ENCODE data around the gene PPP1R16B. TPM values are rescaled to one million over a fixed set of nuclear protein-coding genes. Genes with fewer than 3 reads are reported as not detected.

Gene PPP1R16B
- total RNA-seq, 1 experiment from 2014 or later = not detected

- DNase-seq (ENCODE audit: low spot score) = no peak
These were observed 159.8 kb downstream of the PPP1R16B start for GRCh38 chr20:38965264-38965663.

GRCh38 chr20:38968090-38968489 lies 162.6 kb downstream of the PPP1R16B start:
- no peak for DNase-seq (ENCODE audit: low spot score)

DNA sequence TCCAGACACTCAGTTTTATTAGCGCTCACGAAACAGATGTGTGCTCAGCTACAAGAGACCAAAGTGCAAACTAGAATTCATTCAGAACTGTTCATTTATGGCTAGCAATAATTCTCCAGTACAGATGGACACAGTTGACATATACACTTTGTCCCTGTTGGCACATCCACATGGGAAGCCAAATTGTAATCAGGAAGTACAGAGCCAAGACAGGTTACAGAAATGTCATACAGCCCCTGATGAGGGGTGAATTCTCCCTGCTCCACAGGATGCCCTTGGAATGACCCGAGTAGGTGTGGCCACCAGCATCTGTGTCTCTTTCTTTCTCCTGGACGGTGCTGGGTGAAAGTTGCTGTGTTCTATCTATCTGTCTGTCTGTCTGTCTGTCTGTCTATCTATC lies 164.2 kb downstream of the PPP1R16B start:
- DNase-seq (ENCODE audit: low spot score) = no peak

GRCh38 chr20:38970302-38970701 lies 164.8 kb downstream of the PPP1R16B start:
- DNase-seq (ENCODE audit: low spot score) = no peak

Other genes starting within 250 kb of the PPP1R16B start
- gene ADIG, start 224.5 kb upstream of the PPP1R16B start, total RNA-seq (2014; rRNA removed; shearing (Covaris generic)) = not detected in 2 replicates
- gene ARHGAP40, start 203.9 kb upstream of the PPP1R16B start, total RNA-seq (2014; rRNA removed; shearing (Covaris generic)) = not detected in 2 replicates
- gene SLC32A1, start 81.2 kb upstream of the PPP1R16B start, total RNA-seq (2014; rRNA removed; shearing (Covaris generic)) = not detected in 2 replicates
- 5.9 and 10.3 TPM in 2 replicates for gene ACTR5, start 57.2 kb upstream of the PPP1R16B start, total RNA-seq (2014; rRNA removed; shearing (Covaris generic))
- 66.2 and 67.5 TPM in 2 replicates for gene FAM83D, start 120.7 kb downstream of the PPP1R16B start, total RNA-seq (2014; rRNA removed; shearing (Covaris generic))
- gene DHX35, start 156.6 kb downstream of the PPP1R16B start, total RNA-seq (2014; rRNA removed; shearing (Covaris generic)) = 13.4 and 18.6 TPM in 2 replicates

Measured in H4 (cell line).